Ureter (tissue), 1 donor: ENCODE results near the gene RETREG3. TPM values are rescaled to one million over a fixed set of nuclear protein-coding genes. Genes with fewer than 3 reads are reported as not detected.
"Not testable (repeated sequence)": the region's sequence is repeated elsewhere in the genome, so short reads cannot be mapped to it uniquely, and the experiment has no call there.

Experiments
- DNase-seq: peaks from one replicate; pipeline ENCODE4 v3.0.0-alpha.2; 2020; ENCODE audit warnings: low spot score
- total RNA-seq: library from RNA; stranded (reverse); gene quantifications from one replicate; pipeline ENCODE4 v1.2.4, GENCODE V29; 2023
- donor health status: DM: yes; HTN: yes; CAD: no.

The RETREG3 gene, protein sequence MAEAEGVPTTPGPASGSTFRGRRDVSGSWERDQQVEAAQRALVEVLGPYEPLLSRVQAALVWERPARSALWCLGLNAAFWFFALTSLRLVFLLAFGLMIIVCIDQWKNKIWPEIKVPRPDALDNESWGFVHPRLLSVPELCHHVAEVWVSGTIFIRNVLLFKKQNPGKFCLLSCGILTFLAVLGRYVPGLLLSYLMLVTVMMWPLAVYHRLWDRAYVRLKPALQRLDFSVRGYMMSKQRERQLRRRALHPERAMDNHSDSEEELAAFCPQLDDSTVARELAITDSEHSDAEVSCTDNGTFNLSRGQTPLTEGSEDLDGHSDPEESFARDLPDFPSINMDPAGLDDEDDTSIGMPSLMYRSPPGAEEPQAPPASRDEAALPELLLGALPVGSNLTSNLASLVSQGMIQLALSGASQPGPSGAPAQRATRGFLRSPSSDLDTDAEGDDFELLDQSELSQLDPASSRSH
- 76.5 TPM for total RNA-seq

DNA sequence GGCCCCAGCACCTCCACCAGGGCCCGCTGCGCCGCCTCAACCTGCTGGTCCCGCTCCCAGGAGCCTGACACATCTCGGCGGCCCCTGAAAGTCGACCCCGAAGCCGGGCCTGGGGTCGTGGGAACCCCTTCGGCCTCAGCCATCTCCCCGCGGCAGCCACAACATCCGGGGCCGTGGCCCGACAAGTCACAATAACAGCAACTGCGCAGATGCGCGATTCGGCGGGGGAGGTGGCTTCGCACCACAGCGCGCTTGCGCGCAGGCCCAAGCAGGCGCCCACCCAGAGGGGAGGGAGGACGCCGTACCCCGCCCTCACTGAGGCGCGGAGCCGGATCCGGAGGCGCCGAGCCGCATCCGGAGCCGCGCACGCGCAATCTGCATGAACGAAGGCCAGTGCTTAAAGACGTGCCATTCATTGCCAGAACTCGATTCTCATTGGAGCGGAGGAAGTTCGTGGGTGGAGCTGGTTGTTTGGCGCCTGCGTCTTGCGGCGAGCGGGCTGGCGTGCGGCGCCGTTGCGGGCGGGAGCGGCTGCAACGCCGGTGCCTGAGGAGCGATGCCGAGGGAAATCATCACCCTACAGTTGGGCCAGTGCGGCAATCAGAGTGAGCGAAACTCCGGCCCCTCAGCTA is at the start of gene RETREG3, which contains the start of gene TUBG1:
TSS of gene RETREG3 (minus strand) at position 193 of the 632 bp plus-strand sequence. CDS start at position 143, 50 bp downstream.
TSS of gene TUBG1 (plus strand) at position 502 of the 632 bp plus-strand sequence. CDS start at position 557, 55 bp downstream.
- peak; percentile 98 for DNase-seq

DNA sequence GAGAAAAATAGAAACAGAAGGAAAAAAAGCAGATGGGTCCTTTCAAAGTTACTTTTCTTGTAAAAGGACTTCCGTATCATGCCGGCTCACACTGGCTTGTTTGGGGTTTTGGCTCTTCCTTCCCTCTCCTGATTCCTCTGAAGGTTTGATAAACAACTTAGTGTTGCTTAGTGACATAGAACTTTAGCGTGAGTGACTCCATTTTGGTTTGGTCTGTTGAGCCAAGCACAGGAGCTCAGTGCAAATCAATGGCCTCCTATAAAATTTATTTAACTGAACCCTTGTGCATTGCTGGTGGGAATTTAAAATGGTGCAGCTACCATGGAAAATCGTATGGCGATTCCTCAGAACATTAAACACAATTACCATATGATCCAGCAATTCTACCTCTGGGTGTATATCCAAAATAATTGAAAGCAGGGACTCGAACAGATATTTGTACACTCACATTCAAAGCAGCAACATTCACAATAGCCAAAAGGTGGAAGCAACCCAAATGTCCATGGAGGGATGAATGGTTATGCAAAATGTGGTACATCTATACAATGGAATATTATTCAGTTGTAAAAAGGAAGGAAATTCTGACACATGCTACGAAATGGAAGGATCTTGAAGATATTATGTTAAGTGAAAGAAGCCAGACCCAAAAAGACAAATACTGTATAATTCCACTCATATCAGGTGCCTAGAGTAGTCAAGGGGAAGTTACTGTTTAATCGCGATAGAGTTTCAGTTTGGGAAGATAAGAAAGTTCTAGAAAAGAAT is 48.8 kb upstream of the RETREG3 start:
- no peak for DNase-seq

DNA sequence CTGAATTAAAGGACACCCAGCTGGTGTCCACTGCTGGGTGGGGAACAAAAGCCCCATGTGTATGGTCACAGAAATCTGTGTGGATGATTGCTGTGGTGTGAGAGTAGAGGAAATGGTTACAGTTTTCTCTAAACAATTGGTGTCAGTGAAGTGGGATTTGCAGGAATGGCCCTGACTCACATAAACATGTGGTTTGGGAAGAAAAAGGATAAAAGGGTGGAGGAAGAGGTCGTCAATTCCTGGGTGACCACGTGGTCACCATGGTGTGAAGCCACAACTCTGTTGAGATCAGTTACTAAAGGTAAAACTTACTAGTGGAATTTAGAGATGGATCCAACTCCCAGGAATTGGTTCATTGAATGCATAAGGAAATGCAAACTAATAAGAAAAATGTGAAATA is 46.4 kb upstream of the RETREG3 start:
- no peak for DNase-seq

DNA sequence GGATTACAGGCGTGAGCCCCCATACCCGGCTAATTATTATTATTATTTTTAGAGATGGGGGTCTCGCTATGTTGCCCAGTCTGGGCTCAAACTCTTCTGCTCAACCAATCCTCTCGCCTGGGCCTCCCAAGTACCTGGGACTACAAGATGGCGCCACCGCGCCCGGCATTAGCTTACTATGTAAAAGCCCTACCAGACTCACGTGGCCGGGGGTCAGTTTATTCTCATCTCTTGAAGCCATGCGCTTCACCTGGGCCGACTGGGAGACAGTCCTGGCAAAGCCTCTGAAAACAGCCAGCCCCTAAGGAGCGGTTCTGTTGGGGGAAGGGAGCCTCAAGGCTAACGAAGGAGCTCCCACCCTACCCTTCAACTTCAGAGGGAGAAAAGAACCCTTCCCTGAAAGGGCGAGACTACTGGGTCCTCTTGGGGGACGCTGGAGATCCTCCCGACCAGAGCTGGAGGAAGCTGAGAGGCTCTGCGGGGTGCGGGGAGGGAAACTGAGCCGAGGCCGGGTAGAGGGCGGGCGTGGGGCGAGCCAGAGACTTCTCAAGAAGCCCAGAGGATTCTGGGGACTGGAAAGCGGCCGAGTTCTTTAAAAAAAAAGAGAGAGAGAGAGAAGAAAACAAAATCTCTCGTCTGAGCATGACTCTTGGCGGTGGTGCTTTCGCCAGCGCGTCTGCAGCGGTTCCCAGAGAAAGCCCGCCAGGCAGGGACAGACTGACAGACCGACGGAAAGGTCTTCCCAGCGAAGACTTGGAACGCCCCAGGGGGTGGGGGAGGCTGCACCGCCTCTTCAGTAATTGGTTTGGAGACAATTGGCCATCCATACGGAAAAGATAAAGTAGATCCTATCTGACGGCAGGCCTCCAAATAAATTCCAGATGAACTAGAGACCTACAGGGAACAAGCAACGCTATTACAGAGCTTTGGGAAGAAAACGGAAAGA is 44.3 kb upstream of the RETREG3 start:
- no peak for DNase-seq

DNA sequence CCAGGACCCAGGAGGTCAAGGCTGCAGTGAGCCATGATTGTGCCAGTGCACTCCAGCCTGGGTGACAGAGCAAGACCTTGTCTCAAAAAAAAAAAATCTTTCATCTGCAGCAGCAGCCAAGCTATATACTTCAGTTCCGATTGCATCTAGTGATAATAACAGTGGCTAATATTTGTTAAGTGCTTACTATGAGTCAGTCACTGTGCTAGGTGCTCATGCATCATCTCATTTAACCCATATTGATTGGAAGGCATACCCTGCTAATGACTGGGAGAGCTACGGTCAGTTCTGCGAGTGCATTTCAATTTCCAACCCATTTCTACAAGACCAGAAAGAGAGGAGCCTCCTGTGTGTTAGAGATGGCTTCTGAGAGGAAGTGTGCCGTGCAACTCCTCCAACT is 42.2 kb upstream of the RETREG3 start:
- DNase-seq: no peak

DNA sequence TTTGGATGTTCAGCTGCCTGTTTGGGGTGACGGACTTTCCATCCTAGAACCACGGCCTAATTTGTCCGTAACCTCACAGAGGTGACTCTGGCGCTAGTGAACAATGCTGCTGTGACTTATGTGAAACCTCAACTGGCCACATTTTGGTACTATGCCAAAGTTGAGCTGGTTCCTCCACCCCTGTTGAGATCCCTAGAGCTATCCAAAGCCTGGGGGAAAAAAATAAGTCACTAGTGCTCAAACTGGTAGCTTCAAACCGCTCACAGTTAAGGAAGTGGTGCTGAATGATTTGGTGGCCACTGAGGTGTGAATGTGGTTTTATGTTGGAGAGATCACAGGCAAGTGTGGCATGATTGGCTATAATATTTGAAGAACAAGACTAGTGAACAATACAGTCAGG is 38.6 kb upstream of the RETREG3 start:
- DNase-seq: no peak

DNA sequence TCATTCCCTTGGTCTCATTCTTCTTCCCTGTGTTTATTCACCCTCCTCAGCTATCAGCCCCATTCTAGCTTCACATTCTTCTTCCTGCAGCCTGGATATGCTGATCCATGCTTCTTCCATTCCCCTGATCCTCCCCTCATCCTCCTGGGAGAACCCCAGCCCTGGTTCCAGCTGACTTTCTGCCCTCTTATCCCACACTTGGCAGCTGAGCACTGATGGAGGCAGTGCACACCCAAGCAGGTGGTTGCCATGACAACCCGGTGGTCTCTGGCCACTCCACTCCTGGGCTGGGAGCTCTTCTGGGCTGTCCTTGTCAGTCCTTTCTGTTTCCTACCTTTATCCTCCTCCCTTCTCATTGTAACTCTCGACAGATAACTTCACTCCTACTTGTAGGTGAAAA is 33.2 kb upstream of the RETREG3 start:
- DNase-seq: no peak

DNA sequence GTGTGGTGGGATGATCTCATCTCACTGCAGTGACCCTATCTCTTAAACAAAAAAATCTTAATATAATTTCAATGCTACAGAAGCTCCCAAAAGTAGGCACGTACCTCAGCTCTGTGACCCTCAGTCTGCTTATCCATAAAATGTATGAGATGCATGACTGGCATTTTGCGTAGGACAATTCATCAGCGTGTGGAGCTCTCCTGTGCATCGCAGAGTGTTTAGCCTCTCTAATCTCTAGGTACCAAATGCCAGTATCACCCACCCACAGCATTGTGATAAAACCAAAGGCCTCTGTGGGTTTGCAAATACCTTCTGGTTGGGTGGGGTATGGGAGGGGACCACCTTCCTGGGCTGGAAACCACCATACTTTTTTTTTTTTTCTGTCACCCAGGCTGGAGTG is 30.9 kb upstream of the RETREG3 start:
- DNase-seq: no peak

DNA sequence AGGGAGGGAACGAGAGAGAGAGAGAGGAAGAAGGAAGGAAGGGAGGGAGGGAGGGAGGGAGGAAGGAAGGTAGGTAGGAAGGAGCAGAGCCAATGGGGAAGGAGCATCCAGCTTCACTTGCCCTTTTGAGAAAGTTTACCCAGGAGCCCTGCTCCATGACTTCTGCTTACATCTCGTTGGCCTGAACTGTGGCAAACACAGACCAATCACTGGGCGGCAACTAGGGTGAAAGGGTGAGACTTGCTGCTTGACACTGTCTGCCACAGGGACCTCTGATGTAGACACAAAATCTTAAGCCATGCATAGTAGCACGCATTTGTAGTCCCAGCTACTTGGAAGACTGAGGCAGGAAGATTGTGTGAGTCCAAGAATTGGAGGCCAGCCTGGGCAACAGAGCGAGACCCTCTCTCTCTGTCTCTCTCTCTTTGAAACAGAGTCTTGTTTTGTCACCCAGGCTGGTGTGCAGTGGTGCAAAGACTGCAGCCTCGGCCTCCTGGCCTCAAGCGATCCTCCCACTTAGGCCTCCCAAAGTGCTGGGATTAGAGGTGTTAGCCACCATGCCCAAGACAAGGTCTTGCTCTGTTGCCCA is 30.4 kb upstream of the RETREG3 start:
- DNase-seq: no peak

DNA sequence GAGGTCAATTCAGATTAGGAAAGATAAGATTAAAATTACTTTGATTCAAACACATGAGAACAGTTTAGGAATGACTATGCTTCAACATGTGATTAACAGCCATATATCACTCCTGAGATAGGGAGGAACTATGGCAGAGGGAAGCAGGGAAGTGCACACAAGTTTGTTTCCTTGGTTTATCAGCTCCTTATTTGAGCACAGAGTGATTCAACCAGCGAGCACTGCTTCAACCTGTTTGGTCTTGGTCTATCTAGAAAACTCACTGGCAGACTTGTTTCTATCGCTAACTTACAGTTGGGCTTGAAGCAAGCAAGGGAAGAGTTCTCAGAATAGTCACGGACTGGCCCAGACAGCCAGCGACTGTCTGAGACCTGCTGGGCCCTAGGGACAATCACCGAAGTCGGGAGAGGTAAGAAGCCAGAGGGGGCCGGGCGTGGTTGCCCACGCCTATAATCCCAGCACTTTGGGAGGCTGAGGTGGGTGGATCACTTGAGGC is 23.8 kb upstream of the RETREG3 start:
- peak; percentile 60 for DNase-seq

DNA sequence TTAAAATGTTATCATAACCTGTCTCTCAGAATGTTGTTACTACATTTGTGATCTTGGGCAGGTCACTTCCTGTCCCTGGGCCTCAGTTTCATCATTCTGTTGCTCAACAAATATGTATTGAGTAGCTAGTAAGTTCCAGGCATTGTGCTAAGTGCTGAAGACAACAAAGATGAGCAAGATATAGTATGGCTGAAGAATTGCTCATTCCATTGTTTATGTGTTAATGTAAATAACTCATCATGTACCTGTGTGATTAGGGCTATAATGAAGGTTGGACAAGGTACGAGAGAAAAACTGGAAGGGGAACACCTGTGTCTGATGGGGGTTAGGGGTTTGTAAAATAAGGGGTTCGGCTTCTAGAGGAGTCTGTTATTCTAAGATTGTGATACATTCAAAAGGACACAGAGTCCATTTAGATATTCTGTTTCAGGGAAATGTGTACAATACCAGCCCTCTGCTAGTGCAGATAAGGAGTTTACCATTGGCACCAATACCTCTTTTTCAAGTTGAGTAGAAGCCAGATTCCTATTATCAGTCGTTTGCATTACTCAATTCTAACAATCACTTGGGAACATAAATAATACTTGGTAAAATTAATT is 20.3 kb upstream of the RETREG3 start:
- no peak for DNase-seq

DNA sequence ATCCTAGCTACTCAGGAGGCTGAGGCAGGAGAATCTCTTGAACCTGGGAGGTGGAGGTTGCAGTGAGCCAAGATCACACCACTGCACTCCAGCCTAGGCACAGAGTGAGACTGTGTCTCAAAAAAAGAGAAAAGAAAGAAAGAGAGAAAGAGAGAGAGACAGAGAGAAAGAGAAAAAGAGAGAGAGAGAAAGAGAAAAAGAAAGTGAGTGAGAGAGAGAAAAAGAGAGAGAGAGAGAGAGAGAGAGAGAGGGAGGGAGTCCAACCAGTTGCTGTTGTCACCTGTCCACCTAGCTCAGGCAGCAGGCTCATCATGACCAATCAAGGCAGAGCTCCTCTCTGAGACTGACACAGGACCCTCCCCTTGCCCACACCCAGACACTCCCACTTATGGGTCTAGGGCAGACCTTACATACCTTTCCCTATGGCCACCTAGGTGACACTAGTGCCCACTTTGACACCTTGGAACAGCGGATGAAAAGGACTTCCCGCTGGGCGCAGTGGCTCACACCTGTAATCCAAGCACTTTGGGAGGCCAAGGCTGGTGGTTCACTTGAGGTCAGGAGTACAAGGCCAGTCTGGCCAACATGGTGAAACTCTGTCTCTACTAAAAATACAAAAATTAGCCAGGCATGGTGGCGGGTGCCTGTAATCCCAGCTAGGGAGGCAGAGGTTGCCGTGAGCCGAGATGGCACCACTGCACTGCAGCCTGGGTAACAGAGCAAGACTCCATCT is 18.0 kb upstream of the RETREG3 start:
- DNase-seq: not testable (repeated sequence)

DNA sequence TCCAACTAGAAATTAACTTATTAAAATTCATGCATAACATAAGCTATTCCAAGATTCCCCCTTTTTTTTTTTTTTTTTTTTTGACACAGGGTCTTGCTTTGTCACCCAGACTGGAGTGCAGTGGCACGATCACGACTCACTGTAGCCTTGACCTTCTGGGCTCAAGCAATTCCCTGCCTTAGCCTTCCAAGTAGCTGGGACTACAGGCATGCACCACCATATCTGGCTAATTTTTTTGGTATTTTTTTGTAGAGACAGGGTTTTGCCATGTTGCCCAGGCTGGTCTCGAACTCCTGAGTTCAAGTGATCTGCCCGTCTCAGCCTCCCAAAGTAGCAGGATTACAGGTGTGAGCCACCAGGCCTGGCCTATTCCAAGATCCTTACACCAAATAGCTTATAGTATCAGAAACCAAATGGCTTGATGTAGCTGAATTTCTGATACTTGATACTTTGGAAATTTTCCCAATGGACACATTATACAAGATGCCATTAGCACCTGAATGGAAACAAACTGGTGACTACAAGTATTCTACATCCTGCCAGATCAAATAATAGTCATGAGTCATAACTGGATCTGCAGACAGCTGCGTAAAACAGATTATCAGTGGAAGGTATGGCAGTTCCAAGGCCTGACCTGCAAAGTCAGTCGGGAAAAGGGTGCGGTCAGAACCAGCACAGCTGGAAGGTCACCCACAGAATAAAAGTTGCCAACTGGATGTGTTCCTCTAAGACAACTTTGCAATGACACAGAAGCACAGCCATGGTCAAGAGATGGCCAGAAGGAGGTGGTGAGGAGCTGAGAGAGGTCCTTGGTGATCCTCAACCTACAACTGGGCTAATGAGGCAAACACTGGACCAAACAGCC is 14.8 kb upstream of the RETREG3 start:
- DNase-seq: no peak

DNA sequence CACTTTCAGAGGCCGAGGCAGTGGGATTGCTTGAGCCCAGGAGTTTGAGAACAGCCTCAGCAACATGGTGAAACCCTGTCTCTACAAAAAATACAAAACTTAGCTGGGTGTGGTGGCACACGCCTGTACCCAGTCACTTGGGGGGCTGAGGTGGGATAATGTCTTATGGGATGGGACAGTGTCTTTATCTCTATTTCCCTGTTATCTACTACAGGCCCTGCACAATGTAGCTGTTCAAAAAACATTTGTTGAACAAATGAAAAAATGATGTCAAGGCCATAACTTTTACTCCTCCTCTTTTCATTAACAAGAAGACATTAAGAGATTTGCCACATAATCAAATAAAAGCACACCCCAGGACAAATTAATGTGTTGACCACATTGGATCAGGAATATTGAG is 14.1 kb upstream of the RETREG3 start:
- DNase-seq: no peak

DNA sequence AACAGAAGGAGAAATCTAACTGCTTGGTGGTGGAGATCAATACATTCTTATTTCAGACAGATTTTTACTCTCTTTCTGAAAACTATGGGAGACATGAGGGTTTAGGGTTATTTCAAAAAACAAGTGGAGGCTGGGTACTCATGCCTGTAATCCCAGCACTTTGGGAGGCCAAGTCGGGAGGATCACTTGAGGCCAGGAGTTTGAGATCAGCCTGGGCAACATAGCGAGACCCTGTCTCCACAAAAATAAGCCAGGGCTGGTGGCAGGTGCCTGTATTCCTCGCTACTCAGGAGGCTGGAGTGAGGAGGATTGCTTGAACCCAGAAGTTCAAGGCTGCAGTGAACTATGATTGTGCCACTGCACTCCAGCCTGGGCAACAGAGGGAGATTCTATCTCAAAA is 12.8 kb upstream of the RETREG3 start:
- DNase-seq: not testable (repeated sequence)

DNA sequence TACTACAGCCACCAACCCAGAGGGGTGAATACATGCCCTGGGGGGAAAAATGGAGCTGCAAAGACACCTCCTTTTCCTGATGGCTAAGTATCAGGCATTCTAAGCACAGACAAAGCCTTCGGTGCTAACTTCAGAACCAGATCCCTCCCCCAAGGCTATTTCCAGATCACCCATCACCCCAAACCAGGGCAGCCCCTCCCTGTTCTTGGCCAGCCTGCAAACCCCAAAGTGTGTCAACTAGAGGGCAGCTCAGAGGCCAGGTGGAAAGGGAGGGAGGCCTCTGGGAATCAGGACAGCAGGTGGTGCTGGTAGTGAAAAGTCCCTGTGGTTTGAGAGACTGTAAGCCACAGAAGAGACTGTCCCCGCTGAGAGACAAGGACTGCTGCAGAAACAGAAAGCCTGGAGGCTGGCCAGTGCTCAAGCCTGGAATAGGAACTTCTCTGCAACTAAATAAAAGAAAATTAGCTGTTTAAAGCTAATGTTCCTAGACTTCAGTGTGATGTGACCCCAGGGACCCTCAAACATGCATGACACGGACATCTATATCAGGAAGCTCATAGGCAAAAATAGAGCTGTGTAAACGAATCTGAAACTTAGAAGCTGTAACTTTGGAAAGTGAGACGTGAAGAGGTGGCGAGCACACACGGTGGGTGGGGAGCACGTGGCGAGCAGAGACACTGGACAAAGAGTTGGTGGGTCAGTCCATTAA is 9.4 kb upstream of the RETREG3 start:
- peak; percentile 56 for DNase-seq

DNA sequence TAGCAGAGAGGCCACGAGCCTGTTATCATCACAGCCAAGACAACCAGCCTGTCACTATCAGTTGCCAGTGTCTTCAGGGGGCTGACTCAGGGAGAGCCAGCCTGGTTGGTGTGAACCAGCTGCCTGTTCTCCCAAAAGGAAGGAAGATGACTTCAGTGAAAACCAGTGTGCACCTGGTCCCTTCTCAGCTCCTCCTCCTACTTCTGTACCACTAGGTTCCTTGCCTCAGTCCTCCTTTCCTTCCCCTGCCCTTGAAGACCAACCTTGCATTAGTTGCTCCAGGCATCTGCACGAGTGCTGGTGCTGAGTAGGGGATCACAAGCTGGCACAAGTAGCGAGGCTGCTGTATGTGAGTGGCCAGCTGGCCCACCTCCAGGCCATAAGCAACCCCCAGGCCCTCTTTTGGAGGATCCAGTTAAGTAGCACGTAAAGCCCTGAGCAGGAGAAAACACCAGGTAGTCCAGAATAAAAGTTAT is 8.8 kb upstream of the RETREG3 start:
- DNase-seq: no peak
